ENCODE results near the gene ZNF438.
A peak's percentile ranks its signal among the peaks of the same experiment; 100 is the strongest.
"Not testable (repeated sequence)": the region's sequence is repeated elsewhere in the genome, so short reads cannot be mapped to it uniquely, and the experiment has no call there.

The ZNF438 gene

DNA sequence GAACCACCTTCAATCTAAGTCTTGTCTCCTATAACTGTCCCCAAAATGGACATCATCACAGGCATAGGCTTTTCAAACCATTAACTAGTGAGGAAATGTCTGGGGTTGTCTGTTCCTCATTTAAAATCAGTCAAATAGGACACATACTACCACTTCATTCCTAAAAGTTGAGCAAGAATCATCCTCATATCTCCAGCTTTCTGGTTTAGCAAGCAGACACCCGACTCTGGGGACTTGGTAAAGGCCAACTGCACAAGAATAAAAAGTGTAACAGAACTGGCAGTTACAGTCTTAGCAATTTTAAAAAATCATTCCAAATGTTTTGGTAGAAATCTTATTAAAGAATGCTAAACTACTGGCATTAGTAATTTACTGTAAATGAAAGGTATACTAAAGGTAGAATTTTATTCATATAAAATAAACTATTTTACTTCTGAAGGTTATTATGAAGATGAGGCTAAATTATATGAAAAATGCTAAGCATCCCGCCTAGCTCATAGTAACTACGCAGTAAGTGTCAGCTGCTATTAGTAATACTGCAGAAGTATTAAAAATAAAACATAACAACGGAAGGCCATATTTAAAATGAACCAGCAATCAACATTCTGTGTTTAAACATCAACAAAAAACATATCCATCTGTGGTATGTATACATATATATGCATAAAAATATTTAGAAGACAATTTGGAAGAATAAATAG, 60.8 kb downstream of the ZNF438 start:
- TF ChIP-seq, protein P1, sequence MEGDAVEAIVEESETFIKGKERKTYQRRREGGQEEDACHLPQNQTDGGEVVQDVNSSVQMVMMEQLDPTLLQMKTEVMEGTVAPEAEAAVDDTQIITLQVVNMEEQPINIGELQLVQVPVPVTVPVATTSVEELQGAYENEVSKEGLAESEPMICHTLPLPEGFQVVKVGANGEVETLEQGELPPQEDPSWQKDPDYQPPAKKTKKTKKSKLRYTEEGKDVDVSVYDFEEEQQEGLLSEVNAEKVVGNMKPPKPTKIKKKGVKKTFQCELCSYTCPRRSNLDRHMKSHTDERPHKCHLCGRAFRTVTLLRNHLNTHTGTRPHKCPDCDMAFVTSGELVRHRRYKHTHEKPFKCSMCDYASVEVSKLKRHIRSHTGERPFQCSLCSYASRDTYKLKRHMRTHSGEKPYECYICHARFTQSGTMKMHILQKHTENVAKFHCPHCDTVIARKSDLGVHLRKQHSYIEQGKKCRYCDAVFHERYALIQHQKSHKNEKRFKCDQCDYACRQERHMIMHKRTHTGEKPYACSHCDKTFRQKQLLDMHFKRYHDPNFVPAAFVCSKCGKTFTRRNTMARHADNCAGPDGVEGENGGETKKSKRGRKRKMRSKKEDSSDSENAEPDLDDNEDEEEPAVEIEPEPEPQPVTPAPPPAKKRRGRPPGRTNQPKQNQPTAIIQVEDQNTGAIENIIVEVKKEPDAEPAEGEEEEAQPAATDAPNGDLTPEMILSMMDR (conservative IDR thresholded peaks at IDR 0.05; ENCODE audit: low read depth, low read length): no peak
- DNase-seq (ENCODE audit: low read depth): peak; percentile 51
- H3K4me3 ChIP-seq (ENCODE audit: low read depth, low read length): no peak overlapping the region

DNA sequence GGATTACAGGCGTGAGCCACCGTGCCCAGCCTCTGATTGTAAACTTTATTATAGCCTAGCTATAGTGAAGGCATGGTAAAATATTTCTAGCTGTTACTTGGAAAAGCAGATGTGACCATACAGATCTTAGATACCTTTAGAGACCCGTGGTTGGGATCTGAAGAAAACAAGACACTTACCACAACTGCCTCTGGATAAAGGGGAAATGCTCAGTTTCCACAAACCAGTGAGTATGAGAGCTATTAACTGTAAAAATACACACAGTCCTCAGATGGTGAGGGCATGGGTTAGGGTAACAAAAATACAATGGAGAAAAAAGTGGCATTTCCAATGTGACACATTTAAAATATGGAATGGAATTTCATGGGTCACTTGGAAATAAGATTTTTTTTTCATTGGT, 63.0 kb downstream of the ZNF438 start:
- TF ChIP-seq, protein P1 (conservative IDR thresholded peaks at IDR 0.05; ENCODE audit: low read depth, low read length): no peak
- no peak overlapping the region for H3K4me3 ChIP-seq (ENCODE audit: low read depth, low read length)
- no peak for DNase-seq (ENCODE audit: low read depth)

DNA sequence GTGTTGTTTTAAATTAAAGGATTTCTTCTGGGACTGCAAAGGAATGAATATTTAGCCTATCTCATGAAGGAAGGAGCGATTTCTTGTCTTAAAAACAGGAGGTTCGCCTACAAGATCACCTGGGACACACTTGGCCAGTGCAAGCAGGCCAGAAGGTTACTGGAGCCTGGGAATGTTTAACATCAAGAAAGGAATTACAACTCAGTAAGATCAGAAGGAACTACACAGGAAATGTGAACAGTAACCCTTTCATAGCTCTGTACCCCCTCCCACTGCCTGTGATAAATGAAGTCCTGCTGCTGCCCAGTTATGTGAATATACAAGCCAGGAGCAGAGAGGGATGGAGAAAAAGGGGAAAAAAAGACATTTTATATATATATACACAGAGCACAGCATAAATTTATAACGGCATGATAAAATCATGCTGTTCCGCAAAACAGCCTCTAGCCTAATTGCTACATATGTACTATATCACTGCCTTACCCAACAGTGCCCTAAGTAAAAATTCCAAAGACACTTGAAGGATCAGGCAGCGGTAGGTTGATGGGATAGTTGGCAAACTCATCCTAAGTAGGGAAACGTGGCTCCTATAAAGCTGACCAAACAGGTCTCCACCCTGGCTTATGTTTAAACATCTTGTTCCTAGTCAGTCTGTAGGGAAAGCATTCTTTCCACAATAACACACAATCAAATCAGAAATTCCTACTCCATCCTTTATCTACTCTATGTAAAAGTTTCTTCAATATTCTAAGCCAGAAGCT, 63.8 kb downstream of the ZNF438 start:
- TF ChIP-seq, protein P1 (conservative IDR thresholded peaks at IDR 0.05; ENCODE audit: low read depth, low read length): no peak
- DNase-seq (ENCODE audit: low read depth): no peak

DNA sequence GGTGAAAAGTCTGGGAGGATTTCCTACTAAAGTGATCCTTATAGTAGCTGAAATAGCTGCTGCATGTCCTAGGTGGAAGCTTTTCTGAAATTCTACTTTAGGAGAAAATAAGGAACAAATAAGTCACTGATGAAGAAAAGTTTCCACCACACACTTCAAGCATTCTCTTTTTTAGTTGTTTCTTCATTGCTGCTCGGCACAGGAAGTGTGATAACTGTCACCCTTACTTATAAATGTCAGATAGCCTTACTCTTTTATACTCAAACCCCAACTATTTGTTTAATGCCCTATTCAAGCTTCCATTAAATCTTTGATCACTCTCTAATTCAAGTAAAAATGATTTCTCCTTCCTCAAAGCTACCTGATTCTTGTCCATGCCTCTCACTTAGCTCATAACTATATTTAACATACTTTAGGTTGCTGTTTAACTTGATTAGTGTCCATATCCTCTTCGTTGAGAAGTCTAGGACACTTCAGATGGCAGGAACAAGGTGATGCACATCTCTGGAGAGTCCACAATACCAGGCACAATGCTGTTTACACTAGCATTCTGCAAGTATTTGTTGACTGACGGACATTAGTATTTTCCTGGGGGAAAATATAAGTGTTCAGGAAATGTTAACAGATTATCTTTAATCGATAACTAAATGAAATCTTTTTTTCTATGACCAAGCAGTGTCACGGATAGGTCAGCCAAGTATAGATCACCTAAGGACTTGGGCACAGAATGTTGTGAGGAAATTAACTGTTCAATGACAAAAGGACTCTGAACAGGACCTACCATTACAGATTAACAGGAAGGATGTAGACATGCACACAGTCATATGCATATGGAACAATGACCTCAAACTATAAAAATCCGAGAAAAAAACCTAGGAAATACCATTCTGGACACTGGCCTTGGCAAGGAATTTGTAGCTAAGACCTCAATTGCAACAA, 67.4 kb downstream of the ZNF438 start:
- TF ChIP-seq, protein P1 (conservative IDR thresholded peaks at IDR 0.05; ENCODE audit: low read depth, low read length): no peak
- H3K4me3 ChIP-seq (ENCODE audit: low read depth, low read length): no peak overlapping the region
- DNase-seq (ENCODE audit: low read depth): no peak

More for the DNA sequence above, 63.8 kb downstream of the ZNF438 start:
- H3K4me3 ChIP-seq (ENCODE audit: low read depth, low read length): no peak overlapping the region

DNA sequence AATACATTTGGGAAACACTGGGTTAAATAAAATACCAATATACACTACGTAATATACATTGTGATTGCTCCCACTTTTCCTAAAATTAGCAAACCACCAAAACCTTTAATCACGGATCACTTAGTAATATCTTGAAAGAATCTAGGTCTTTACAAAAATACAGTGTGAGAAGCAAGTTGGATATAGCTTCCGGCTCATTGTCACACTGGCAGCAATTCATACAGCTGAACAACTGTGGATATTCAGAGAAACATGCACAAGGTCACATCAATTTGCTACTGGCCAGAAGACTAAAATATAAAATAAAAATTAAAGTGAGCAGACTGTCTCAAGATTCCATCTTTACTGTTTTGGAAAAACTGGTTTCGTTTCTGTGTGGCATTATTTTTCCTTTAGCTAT, 69.1 kb downstream of the ZNF438 start:
- H3K4me3 ChIP-seq (ENCODE audit: low read depth, low read length): no peak overlapping the region
- no peak for DNase-seq (ENCODE audit: low read depth)
- TF ChIP-seq, protein P1 (conservative IDR thresholded peaks at IDR 0.05; ENCODE audit: low read depth, low read length): no peak

DNA sequence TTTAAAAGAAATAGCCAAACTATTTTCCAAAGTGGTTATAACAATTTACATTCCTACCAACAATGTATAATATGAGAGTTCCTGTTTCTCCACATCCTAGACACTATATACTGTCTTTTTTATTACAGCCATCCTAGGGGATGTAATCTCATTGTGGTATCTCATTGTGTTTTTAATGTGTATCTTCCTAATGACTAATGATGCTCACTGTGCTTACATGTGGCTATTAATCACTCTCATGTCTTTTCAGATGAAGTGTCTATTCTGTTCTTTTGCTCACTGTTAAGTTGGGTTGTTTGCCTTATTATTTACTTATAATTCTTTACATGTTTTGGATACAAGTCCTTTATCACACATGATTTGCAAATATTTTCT, 71.8 kb downstream of the ZNF438 start:
- no peak for DNase-seq (ENCODE audit: low read depth)

DNA sequence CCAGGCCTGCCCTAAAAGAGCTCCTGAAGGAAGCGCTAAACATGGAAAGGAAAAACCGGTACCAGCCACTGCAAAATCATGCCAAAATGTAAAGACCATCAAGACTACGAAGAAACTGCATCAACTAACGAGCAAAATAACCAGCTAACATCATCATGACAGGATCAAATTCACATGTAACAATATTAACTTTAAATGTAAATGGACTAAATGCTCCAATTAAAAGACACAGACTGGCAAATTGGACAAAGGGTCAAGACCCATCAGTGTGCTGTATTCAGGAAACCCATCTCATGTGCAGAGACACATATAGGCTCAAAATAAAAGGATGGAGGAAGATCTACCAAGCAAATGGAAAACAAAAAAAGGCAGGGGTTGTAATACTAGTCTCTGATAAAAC, 82.4 kb downstream of the ZNF438 start:
- H3K4me3 ChIP-seq (ENCODE audit: low read depth, low read length); DNase-seq (ENCODE audit: low read depth): not testable (repeated sequence)

More for the DNA sequence above, 71.8 kb downstream of the ZNF438 start:
- no peak overlapping the region for H3K4me3 ChIP-seq (ENCODE audit: low read depth, low read length)
- TF ChIP-seq, protein P1 (conservative IDR thresholded peaks at IDR 0.05; ENCODE audit: low read depth, low read length): no peak
